Stimulated activated CD8-positive, alpha-beta memory T cell treated with anti-CD3 and anti-CD28 coated beads, Interleukin-4, amount 100 ng/mL, for 4 hours (primary cell): ENCODE measurements around the gene FAM13B.
"Not testable (repeated sequence)": the region's sequence is repeated elsewhere in the genome, so short reads cannot be mapped to it uniquely, and the experiment has no call there.

Experiments
- DNase-seq, 2 donors: peaks; one replicate each; pipeline ENCODE4 v3.0.0-alpha.2; 2020; ENCODE audit warnings: low read depth in 2 of 2, low spot score in 1 of 2

Gene FAM13B

DNA sequence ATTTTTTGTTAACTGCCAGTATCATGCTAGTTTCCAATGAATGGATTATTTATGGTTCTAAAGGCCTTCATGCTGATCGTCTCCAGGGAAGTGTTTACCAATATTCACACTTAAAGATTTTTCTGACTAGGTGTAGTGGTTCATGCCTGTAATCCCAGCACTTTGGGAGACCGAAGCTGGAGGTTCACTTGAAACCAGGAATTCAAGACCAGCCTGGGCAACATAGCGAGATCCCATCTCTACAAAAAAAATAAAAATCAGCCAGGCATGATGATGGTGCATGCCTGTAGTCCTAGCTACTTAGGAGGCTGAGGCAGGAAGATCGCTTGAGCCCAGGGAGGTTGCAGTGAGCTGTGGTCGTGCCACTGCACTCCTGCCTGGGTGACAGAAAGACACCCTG, 43.5 kb downstream of the FAM13B start:
- no peak for DNase-seq

- DNase-seq, result no peak
Observed at GRCh38 chr5:137975208-137975607, 57.7 kb downstream of the FAM13B start.

DNA sequence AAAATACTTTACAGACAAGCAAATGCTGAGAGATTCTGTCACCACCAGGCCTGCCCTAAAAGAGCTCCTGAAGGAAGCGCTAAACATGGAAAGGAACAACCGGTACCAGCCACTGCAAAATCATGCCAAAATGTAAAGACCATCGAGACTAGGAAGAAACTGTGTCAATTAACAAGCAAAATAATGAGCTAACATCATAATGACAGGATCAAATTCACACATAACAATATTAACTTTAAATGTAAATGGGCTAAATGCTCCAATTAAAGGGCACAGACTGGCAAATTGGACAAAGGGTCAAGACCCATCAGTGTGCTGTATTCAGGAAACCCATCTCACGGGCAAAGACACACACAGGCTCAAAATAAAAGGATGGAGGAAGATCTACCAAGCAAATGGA, 62.5 kb downstream of the FAM13B start:
- not testable (repeated sequence) for DNase-seq

- DNase-seq, result no peak
Observed at GRCh38 chr5:137960819-137961218, 72.1 kb downstream of the FAM13B start.

DNA sequence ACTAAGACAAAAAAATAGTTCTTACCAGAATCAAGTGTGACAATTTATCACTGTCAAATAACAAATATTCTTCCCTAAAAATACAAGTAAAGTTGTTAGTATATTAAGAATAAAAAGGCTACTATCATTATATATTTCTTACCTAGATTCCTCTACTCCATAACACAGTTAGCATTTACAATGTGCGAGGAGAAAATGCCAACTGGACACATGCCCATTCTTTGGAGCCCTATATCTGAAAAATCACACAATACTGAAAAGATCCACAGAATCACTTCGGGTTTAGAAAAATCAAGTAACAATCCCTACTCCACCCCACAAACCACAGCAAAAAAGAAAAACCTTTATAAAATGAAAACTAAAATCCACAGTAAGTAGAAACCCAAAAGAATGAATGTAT, 72.7 kb downstream of the FAM13B start:
- no peak for DNase-seq

DNA sequence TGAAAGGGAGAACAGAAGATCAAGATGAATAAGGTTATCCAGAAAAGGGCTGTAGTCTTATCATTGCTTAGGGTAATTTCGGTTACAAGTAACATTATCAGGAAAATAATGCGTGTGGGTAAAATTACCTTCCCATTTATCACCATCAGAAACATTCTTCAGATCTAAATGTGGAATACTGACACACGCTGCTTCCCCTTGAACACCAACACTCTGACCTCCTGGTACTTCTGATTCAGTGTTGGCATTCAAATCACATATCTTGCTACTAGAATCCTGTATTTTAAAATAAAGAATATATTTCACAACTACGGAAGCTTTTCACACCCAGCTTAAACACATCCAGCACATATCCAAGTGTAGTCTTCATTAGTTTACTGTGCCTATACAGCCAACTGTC, 73.4 kb downstream of the FAM13B start:
- no peak for DNase-seq

DNA sequence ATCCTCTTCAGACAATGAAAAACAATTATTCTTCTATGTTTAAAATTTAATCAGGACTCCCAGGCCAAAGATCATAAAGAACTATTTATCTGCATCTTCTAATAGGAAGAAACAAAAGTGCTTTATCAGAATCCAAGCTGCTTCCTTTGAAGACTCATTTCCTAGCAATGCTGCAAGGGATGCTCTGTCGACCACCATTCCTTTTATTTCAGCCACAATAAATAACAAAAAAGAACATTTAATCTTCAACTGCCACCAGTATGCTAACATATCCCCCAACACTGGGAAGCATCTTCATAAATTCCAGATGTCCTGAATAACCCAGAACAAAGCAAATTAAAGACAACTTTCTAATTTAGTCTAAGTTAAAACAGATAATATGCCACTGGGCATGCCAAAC, 74.9 kb downstream of the FAM13B start:
- no peak for DNase-seq

DNA sequence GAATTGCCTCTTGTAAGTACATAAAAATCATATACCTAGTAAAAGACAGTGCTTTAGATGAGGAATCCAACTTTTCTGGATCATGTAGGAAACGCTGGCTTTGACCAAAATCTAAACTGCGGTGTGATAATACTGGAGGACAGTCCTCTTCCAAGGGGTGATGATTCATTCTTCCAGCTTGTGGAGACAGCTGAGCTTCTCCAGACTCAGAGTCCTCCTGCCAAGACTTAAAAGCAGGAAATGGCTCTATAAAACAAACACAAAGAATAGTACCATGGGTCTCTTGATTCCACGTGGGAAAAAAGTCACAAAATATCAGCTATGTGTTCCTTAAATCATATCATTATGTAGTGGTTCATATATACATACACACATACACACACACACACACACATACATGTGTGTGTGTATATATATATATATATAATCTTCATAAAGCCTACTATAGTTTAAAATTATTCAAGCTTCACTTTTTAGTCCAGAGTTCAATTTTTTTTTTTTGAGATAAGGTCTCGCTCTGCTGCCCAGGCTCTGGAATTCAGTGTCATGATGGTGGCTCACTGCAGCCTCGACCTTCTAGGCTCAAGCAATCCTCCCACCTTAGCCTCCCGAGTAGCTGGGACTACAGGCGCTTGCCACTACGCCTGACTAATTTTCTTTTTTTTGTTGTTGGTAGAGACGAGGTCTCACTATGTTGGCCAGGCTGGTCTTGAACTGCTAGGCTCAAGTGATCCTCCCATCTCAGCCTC, 78.6 kb downstream of the FAM13B start:
- no peak for DNase-seq

GRCh38 chr5:137945825-137946224, 87.1 kb downstream of the FAM13B start:
- no peak for DNase-seq

DNA sequence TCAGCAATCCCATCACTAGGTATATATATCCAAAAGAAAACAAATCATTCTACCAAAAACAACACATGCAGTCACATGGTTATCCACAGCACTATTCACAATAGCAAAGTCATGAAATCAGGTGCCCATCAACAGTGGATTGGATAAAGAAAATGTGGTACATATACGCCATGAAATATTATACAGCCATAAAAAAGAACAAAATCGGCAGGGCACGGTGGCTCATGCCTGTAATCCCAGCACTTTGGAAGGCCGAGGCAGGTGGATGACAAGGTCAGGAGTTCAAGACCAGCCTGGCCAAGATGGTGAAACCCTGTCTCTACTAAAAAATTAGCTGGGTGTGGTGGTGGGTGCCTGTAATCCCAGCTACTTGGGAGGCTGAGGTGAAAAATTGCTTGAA, 88.6 kb downstream of the FAM13B start:
- DNase-seq, result not testable (repeated sequence)

GRCh38 chr5:137939331-137939730, 93.5 kb downstream of the FAM13B start:
- DNase-seq, result no peak

DNA sequence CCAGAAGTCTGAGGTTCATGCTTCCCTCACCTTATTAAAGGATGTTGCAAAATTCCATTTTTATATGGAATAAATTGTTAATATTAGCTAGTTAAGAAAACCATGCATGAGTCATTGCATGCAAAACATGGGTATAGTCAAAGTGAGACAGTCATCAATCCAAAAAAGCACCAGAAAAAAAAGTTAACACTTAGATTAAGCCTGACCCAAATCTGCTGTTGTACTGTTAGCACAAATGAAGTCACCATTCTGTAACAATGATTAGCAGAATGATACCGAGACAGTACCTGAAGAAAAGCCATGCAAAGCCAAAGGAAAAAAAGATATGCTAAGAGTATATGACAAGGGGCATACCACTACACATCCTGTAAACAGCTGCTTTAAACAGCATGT, 94.1 kb downstream of the FAM13B start:
- no peak for DNase-seq

DNA sequence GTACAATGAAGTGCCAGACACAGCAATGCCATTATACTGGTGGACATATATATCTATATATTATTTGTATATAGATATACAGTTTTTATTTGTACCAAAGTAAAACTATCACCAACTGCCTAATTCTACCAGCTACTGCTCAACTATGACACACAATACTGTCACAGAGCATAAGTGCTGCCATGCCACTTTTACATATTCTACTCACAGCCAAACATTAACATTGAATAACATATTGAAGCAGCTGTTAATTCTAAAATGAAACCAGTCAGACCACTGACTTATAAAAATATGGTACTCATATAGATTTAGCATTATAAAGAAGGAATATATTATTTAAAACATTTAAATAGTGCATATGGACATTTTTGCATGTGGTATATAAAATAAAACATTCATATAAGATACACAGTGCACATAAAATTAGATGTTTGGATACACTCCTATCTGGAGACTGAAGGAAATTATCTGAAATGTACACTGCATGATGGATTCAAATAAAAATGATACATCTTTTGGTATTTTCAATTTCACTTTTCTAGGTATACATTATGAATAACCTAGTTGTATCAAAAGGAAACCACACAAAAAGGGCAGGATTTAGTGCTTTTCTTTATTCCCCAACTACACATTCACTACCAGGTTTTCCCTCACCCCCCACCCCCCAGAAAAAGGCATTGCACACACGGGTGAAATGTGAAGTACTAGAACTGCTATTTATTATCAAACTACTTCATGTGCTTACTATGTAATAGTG, 94.7 kb downstream of the FAM13B start:
- DNase-seq, result no peak

GRCh38 chr5:137935694-137936093, 97.2 kb downstream of the FAM13B start:
- DNase-seq, result no peak

DNA sequence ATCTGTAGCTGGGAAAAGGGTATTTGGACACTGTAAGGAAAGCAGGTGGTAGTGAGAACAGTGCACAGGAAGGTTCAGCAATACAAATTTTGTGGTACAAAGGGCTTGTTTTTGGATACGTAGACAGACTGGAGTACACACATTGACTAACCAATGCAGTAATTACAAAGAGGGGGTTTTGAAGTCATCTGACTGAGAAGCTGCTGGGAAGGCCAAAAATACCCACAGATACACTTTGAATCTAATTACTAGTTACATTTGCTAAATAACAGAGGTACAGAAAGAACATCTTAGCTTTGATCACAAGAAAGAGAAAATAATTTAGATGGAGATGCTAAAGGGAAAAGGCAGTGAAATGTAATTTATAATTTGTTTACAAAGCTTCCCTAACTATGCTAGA, 97.7 kb downstream of the FAM13B start:
- no peak for DNase-seq

DNA sequence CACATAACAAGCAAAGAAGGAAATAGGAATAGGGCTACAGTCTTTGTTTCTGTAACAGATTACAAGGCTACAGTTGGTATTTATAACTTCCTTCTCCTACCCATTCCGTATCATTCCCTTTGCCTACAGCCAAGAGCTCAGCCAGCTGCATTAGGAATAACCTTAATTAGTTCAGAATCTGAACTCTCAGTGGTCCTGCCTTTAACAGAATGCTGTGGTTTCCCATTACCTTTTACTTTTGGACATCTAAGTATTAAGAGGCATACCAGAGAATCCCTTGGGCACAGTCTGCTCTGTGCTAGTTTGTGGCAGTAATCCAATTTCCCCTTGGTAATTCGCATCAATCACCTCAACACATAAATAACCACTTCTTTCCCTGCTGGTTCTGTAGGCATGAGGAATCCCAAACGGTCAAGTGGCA, 99.4 kb downstream of the FAM13B start:
- DNase-seq, result no peak

DNA sequence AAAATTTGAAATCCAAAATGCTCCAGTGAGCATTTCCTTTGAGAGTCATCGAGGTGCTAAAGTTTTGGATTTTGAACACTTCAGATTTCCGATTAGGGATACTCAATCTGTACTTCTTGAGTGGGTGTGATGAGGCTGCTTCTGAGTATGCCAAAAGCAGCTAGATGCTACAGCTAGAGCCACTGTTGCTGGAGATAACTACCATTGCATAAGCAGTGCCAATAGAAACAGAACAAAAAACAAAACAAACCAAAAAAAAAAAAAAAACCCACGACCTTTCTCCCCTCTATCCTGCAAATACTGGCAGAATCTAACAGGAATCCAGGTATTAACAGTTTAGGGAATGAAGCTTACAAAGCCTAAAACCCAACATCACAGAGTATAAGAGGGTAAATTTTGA, 100.1 kb downstream of the FAM13B start:
- DNase-seq, result no peak

GRCh38 chr5:137923856-137924255, 109.0 kb downstream of the FAM13B start:
- no peak for DNase-seq

DNA sequence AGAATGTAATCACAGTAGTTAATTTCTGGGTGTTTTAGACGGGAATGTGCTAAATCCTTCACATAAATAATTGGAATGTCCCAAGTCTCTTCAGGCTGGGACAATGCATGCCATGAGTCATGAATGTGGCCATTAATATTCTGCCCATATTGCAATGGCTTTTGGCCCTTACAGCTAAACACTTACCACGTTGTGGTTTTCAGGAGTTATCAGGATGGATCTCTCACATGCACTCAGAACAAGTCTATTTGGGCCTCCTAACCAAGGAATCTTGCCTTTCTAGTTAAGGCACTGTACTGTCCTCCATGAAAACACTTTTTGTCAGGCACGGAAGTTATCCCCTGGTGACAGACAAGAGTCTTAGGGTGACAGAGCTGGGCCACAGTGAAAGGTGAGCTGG, 110.9 kb downstream of the FAM13B start:
- DNase-seq, result no peak

- DNase-seq, result no peak
Observed at GRCh38 chr5:137916923-137917322, 116.0 kb downstream of the FAM13B start.

GRCh38 chr5:137914758-137915157, 118.1 kb downstream of the FAM13B start:
- no peak for DNase-seq

DNA sequence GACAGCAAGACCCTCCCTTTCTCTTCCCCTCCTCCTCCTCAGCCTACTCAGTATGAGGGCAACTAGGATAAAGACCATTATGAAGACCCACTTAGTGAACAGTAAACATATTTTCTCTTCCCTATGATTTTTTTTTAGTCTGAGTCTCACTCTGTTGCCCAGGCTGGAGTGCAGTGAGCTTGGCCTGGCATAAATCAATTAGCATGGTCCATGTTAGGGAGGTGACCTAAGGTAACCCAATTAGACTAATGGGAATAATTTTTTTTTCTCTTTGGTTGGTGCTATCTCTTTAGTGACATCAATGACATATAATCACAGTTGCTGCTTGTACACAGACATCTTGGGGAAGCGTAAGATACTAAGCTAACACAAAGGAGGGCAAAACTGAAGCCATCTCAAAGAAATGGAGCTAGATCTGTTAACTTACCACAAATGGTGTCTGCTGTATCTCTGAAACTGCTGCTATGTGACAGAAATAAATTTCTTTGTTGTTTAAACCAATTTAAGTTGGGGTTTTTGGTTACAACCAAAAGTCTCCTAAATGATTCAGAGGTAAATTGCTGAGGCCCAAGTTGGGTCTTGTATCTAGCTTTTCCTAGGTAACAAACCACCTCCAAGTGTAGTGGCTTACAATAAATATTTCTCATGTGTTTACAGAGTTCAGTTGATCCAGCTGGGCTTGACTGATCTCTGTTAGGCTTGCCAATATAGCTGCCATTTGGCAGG, 130.3 kb downstream of the FAM13B start:
- DNase-seq, result no peak
